ENCODE measurements around the gene RPUSD1. TPM values are rescaled to one million over a fixed set of nuclear protein-coding genes. Genes with fewer than 3 reads are reported as not detected.

RPUSD1 gene
- total and polyA plus RNA-seq, 2 of the 13 experiments (the other 11 are each of a cell fraction or from before 2014, with no cell fraction given), result 13.1 to 26.2 TPM

GRCh38 chr16:813204-813915, 25.2 kb upstream of the RPUSD1 start (continued):
- TF ChIP-seq, protein P1, sequence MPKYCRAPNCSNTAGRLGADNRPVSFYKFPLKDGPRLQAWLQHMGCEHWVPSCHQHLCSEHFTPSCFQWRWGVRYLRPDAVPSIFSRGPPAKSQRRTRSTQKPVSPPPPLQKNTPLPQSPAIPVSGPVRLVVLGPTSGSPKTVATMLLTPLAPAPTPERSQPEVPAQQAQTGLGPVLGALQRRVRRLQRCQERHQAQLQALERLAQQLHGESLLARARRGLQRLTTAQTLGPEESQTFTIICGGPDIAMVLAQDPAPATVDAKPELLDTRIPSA (CRISPR knock-in tag; IDR thresholded peaks at IDR 0.05; ENCODE audit: borderline replicate concordance), result no peak
- TF ChIP-seq ZNF550 (CRISPR knock-in tag; IDR thresholded peaks at IDR 0.05; ENCODE audit: borderline replicate concordance), result no peak
- TF ChIP-seq ETV5 (CRISPR knock-in tag; IDR thresholded peaks at IDR 0.05; ENCODE audit: borderline replicate concordance), result peak; percentile 47; the same call in 1 of the 2 replicates
- TF ChIP-seq, protein P2, sequence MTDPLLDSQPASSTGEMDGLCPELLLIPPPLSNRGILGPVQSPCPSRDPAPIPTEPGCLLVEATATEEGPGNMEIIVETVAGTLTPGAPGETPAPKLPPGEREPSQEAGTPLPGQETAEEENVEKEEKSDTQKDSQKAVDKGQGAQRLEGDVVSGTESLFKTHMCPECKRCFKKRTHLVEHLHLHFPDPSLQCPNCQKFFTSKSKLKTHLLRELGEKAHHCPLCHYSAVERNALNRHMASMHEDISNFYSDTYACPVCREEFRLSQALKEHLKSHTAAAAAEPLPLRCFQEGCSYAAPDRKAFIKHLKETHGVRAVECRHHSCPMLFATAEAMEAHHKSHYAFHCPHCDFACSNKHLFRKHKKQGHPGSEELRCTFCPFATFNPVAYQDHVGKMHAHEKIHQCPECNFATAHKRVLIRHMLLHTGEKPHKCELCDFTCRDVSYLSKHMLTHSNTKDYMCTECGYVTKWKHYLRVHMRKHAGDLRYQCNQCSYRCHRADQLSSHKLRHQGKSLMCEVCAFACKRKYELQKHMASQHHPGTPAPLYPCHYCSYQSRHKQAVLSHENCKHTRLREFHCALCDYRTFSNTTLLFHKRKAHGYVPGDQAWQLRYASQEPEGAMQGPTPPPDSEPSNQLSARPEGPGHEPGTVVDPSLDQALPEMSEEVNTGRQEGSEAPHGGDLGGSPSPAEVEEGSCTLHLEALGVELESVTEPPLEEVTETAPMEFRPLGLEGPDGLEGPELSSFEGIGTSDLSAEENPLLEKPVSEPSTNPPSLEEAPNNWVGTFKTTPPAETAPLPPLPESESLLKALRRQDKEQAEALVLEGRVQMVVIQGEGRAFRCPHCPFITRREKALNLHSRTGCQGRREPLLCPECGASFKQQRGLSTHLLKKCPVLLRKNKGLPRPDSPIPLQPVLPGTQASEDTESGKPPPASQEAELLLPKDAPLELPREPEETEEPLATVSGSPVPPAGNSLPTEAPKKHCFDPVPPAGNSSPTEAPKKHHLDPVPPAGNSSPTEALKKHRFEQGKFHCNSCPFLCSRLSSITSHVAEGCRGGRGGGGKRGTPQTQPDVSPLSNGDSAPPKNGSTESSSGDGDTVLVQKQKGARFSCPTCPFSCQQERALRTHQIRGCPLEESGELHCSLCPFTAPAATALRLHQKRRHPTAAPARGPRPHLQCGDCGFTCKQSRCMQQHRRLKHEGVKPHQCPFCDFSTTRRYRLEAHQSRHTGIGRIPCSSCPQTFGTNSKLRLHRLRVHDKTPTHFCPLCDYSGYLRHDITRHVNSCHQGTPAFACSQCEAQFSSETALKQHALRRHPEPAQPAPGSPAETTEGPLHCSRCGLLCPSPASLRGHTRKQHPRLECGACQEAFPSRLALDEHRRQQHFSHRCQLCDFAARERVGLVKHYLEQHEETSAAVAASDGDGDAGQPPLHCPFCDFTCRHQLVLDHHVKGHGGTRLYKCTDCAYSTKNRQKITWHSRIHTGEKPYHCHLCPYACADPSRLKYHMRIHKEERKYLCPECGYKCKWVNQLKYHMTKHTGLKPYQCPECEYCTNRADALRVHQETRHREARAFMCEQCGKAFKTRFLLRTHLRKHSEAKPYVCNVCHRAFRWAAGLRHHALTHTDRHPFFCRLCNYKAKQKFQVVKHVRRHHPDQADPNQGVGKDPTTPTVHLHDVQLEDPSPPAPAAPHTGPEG (CRISPR knock-in tag; IDR thresholded peaks at IDR 0.05), result no peak
- TF ChIP-seq PHF21A (CRISPR knock-in tag; IDR thresholded peaks at IDR 0.05), result no peak
- TF ChIP-seq ZMYM2 (CRISPR knock-in tag; IDR thresholded peaks at IDR 0.05), result no peak
- no peak for TF ChIP-seq HBP1 (CRISPR knock-in tag; IDR thresholded peaks at IDR 0.05; ENCODE audit: low read depth)
- TF ChIP-seq ATF7 (IDR thresholded peaks at IDR 0.05), result no peak
- TF ChIP-seq ATF7 (CRISPR knock-in tag; IDR thresholded peaks at IDR 0.05), result no peak
- TF ChIP-seq ZNF414 (CRISPR knock-in tag; IDR thresholded peaks at IDR 0.05), result no peak
- TF ChIP-seq HHEX (CRISPR knock-in tag; IDR thresholded peaks at IDR 0.05), result no peak
- no peak for TF ChIP-seq ZNF484 (CRISPR knock-in tag; IDR thresholded peaks at IDR 0.05; ENCODE audit: borderline replicate concordance, low read depth)
- peak; percentile 97 for TF ChIP-seq STAG1 (CRISPR knock-in tag; IDR thresholded peaks at IDR 0.05)
- TF ChIP-seq ZNF562 (CRISPR knock-in tag; IDR thresholded peaks at IDR 0.05; ENCODE audit: borderline replicate concordance), result no peak
- TF ChIP-seq KAT8 (CRISPR knock-in tag; IDR thresholded peaks at IDR 0.05), result no peak
- TF ChIP-seq MIER3 (CRISPR knock-in tag; IDR thresholded peaks at IDR 0.05; ENCODE audit: borderline replicate concordance), result no peak
- TF ChIP-seq ZFY (CRISPR knock-in tag; IDR thresholded peaks at IDR 0.05), result no peak
- no peak for TF ChIP-seq ZFYVE20 (CRISPR knock-in tag; IDR thresholded peaks at IDR 0.05; ENCODE audit: borderline replicate concordance, low read depth)
- no peak for TF ChIP-seq PCBP2 (optimal IDR thresholded peaks at IDR 0.05; ENCODE audit: low read depth, low read length, poor library complexity, severe bottlenecking)
- TF ChIP-seq TCF7 (IDR thresholded peaks at IDR 0.05; ENCODE audit: low read depth), result no peak
- TF ChIP-seq ZNF547 (CRISPR knock-in tag; IDR thresholded peaks at IDR 0.05), result no peak
